Trophoblast cell (in vitro differentiated cells and primary cell): ENCODE data around the gene RGS10.

Experiments
- DNase-seq, 2 donors: peaks; one replicate each; pipeline ENCODE4 v3.0.0-alpha.2; 2016
- H2AFZ ChIP-seq: 2 replicates; pipeline ENCODE4 v1.6.1; 2013; ENCODE audit warnings: low read length, moderate library complexity, mild to moderate bottlenecking; ENCODE audit not compliant: insufficient read depth, poor library complexity
- H2AK5ac ChIP-seq: 2 replicates; pipeline ENCODE4 v1.6.1; 2013; ENCODE audit warnings: mild to moderate bottlenecking, low read length
- H2BK120ac ChIP-seq: 2 replicates; pipeline ENCODE4 v1.6.1; 2013; ENCODE audit warnings: low read length, mild to moderate bottlenecking, moderate library complexity; ENCODE audit not compliant: insufficient read depth, poor library complexity
- H2BK12ac ChIP-seq: 2 replicates; pipeline ENCODE4 v1.6.1; 2013; ENCODE audit warnings: mild to moderate bottlenecking, low read length, moderate library complexity
- H2BK5ac ChIP-seq: 2 replicates; pipeline ENCODE4 v1.6.1; 2013; ENCODE audit warnings: low read length, low read depth, moderate library complexity, mild to moderate bottlenecking; ENCODE audit not compliant: poor library complexity
- H3K14ac ChIP-seq: 2 replicates; pipeline ENCODE4 v1.6.1; 2013; ENCODE audit warnings: mild to moderate bottlenecking, low read length
- H3K18ac ChIP-seq: 2 replicates; pipeline ENCODE4 v1.6.1; 2013; ENCODE audit warnings: mild to moderate bottlenecking, low read length
- H3K23ac ChIP-seq: 2 replicates; pipeline ENCODE4 v1.6.1; 2013; ENCODE audit warnings: low read length
- H3K27ac ChIP-seq: 2 replicates; pipeline ENCODE4 v1.5.1; 2013; ENCODE audit warnings: low read depth, mild to moderate bottlenecking, inconsistent platforms, low read length, moderate library complexity
- H3K27me3 ChIP-seq: 2 replicates; pipeline ENCODE4 v1.6.1; 2013; ENCODE audit warnings: inconsistent platforms, mild to moderate bottlenecking, low read length, moderate library complexity; ENCODE audit not compliant: insufficient read depth
- H3K36me3 ChIP-seq, 2 experiments: 1 replicate in 1 of 2; 2 replicates in 1 of 2; pipeline ENCODE4 v1.6.1; 2013; ENCODE audit warnings: low read length in 2 of 2, mild to moderate bottlenecking in 2 of 2, moderate library complexity in 1 of 2; ENCODE audit not compliant: insufficient read depth in 2 of 2, control insufficient read depth in 1 of 2
- H3K4ac ChIP-seq: 2 replicates; pipeline ENCODE4 v1.6.1; 2013; ENCODE audit warnings: low read depth, mild to moderate bottlenecking, low read length, moderate library complexity
- H3K4me1 ChIP-seq, 2 experiments: 1 replicate in 1 of 2; 2 replicates in 1 of 2; pipeline ENCODE4 v1.6.1; 2013; ENCODE audit warnings: low read length in 2 of 2, mild to moderate bottlenecking in 2 of 2, moderate library complexity in 1 of 2; ENCODE audit not compliant: insufficient read depth in 2 of 2, control insufficient read depth in 1 of 2
- H3K4me2 ChIP-seq: 2 replicates; pipeline ENCODE4 v1.6.1; 2013; ENCODE audit warnings: inconsistent platforms, mild to moderate bottlenecking, low read length, moderate library complexity
- H3K4me3 ChIP-seq: 2 replicates; pipeline ENCODE4 v1.5.1; 2013; ENCODE audit warnings: mild to moderate bottlenecking, low read depth, low read length, inconsistent platforms
- H3K79me1 ChIP-seq: one replicate; pipeline ENCODE4 v1.6.1; 2013; ENCODE audit warnings: low read length
- H3K79me2 ChIP-seq: 2 replicates; pipeline ENCODE4 v1.6.1; 2013; ENCODE audit warnings: low read length, mild to moderate bottlenecking; ENCODE audit not compliant: control insufficient read depth, insufficient read depth, poor library complexity
- H3K9ac ChIP-seq: 2 replicates; pipeline ENCODE4 v1.6.1; 2013; ENCODE audit warnings: mild to moderate bottlenecking, low read length
- H3K9me3 ChIP-seq: 2 replicates; pipeline ENCODE4 v1.6.1; 2013; ENCODE audit warnings: low read depth, mild to moderate bottlenecking, control low read depth, inconsistent platforms, low read length; ENCODE audit not compliant: insufficient read depth
- H4K12ac ChIP-seq: 2 replicates; pipeline ENCODE4 v1.6.1; 2013; ENCODE audit warnings: low read depth, mild to moderate bottlenecking, low read length, moderate library complexity
- H4K8ac ChIP-seq: 2 replicates; pipeline ENCODE4 v1.6.1; 2013; ENCODE audit warnings: low read depth, mild to moderate bottlenecking, low read length, moderate library complexity
- H4K91ac ChIP-seq: one replicate; pipeline ENCODE4 v1.6.1; 2013; ENCODE audit warnings: low read depth, mild to moderate bottlenecking, low read length, moderate library complexity
- WGBS: extraction: QIAGEN DNeasy Blood & Tissue Kit; methylation state at CpG from one replicate; pipeline ENCODE4 v1.1.7; 2013; ENCODE audit warnings: missing lambda C conversion rate; ENCODE audit not compliant: insufficient read length, insufficient coverage; ENCODE audit errors: extremely low coverage; 5-methylcytosine and 5-hydroxymethylcytosine counted together

The RGS10 gene

DNA sequence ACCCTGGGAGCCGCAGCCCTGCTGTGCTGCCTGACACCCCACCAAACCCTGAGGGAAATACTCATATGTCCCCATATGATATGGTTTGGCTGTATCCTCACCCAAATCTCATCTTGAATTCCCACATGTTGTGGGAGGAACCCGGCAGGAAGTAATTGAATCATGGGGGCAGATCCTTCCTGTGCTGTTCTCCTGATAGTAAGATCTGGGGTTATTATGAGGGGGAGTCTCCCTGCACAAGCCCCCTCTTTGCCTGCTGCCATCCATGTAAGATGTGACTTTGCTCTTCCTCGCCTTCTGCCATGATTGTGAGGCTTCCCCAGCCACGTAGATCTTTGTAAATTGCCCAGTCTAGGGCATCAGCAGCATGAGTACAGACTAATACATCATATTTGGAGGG lies 68.7 kb downstream of the RGS10 start:
- no peaks in the 10 kb centered on the region for H3K27me3 ChIP-seq
- no peak overlapping the region for H2AK5ac ChIP-seq
- H3K4me2 ChIP-seq = no peak overlapping the region
- no peak overlapping the region for H2BK5ac ChIP-seq
- no peak overlapping the region for H2BK12ac ChIP-seq
- peaks cover 6% of the 10 kb centered on the region for H3K9me3 ChIP-seq
- DNase-seq = no peak
- H2AFZ ChIP-seq = no peak overlapping the region
- no CpG with 5 or more reads among the region's 4 CpGs for WGBS
- H2BK120ac ChIP-seq = no peak overlapping the region
- no peak overlapping the region for H3K9ac ChIP-seq
- no peak overlapping the region for H3K18ac ChIP-seq
- no peak overlapping the region for H4K8ac ChIP-seq
- H4K12ac ChIP-seq = no peak overlapping the region
- no peak overlapping the region for H3K4ac ChIP-seq
- no peak overlapping the region for H3K14ac ChIP-seq
- H4K91ac ChIP-seq = no peak overlapping the region
- H3K27ac ChIP-seq = no peak overlapping the region
- no peaks in the 10 kb centered on the region for H3K4me1 ChIP-seq
- no peaks in the 10 kb centered on the region for H3K36me3 ChIP-seq
- no peaks in the 10 kb centered on the region for H3K79me1 ChIP-seq
- H3K79me2 ChIP-seq = no peaks in the 10 kb centered on the region
- H3K4me3 ChIP-seq = no peak overlapping the region
- no peak overlapping the region for H3K23ac ChIP-seq

DNA sequence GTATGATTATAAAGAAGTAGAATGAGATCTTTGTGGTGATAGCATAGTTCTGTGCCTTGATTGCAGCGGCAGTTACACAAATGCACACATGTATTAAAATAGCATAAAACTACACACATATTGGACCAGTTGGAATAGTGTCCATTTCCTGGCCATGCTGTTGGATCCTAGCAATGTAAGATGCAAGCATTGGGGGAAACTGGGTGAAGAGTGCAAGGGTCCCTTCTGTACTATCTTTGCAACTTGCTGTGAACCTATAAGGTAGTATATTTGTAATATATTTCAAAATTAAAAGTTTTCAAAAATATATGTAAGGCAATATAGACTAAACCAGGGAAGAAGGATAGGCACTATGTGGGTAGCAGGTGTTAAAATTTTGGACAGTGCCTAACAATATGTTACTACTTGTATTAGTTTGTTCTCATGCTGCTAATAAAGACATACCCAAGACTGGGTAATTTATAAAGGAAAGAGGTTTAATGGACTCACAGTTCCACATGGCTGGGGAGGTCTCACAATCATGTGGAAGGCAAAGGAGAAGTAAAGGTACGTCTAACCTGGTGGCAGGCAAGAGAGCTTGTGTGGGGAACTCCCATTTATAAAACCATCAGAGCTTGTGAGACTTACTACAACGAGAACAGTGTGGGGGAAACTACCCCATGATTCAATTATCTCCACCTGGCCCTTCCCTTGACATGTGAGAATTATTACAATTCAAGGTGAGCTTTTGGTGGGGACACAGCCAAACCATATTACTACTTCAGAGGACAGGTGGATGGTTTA lies 71.4 kb downstream of the RGS10 start:
- H3K27ac ChIP-seq = no peak overlapping the region
- H2AFZ ChIP-seq = no peak overlapping the region
- H3K4me1 ChIP-seq = no peaks in the 10 kb centered on the region
- H3K14ac ChIP-seq = no peak overlapping the region
- H4K8ac ChIP-seq = no peak overlapping the region
- H2BK5ac ChIP-seq = no peak overlapping the region
- no peak overlapping the region for H3K23ac ChIP-seq
- H3K9ac ChIP-seq = no peak overlapping the region
- H4K12ac ChIP-seq = no peak overlapping the region
- H3K4ac ChIP-seq = no peak overlapping the region
- H3K79me2 ChIP-seq = no peaks in the 10 kb centered on the region
- H3K36me3 ChIP-seq = no peaks in the 10 kb centered on the region
- no peak overlapping the region for H2BK12ac ChIP-seq
- H2AK5ac ChIP-seq = no peak overlapping the region
- no peak overlapping the region for H4K91ac ChIP-seq
- H3K18ac ChIP-seq = no peak overlapping the region
- H3K4me2 ChIP-seq = no peak overlapping the region
- no peak overlapping the region for H2BK120ac ChIP-seq
- no CpG with 5 or more reads among the region's 3 CpGs for WGBS
- H3K27me3 ChIP-seq = no peaks in the 10 kb centered on the region
- no peaks in the 10 kb centered on the region for H3K79me1 ChIP-seq
- H3K9me3 ChIP-seq = peaks cover 8% of the 10 kb centered on the region
- H3K4me3 ChIP-seq = no peak overlapping the region
- DNase-seq = no peak

DNA sequence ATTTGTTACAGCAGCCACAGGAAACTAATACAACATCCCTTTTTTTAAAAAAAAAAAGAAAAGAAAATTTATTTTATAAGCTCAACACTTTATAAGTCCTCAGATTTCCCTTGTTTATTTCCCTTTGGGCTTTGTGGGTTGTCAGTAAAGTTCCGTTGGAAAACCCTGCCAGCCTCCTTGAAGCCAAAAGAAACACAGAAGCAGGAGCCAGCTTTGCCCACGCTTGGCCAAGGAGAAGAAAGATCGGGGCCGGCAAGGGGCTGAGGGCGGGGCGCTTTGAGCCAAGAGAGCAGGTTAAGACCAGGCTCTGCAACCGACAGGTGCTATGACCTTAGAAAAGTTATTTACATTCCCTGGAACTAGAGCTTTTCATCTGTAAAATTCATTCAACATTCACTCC lies 72.7 kb downstream of the RGS10 start:
- no peak overlapping the region for H3K4me2 ChIP-seq
- no peak overlapping the region for H3K9ac ChIP-seq
- no peak overlapping the region for H2AFZ ChIP-seq
- H2AK5ac ChIP-seq = no peak overlapping the region
- no peak overlapping the region for H4K12ac ChIP-seq
- no peaks in the 10 kb centered on the region for H3K79me2 ChIP-seq
- H4K8ac ChIP-seq = no peak overlapping the region
- H2BK5ac ChIP-seq = no peak overlapping the region
- H3K36me3 ChIP-seq = no peaks in the 10 kb centered on the region
- no peak overlapping the region for H2BK12ac ChIP-seq
- H3K4ac ChIP-seq = no peak overlapping the region
- no peak for DNase-seq
- no peak overlapping the region for H2BK120ac ChIP-seq
- H3K23ac ChIP-seq = no peak overlapping the region
- H3K4me3 ChIP-seq = no peak overlapping the region
- no peak overlapping the region for H3K14ac ChIP-seq
- no CpG with 5 or more reads among the region's 7 CpGs for WGBS
- no peak overlapping the region for H3K27ac ChIP-seq
- H3K18ac ChIP-seq = no peak overlapping the region
- peaks cover 10% of the 10 kb centered on the region for H3K9me3 ChIP-seq
- no peaks in the 10 kb centered on the region for H3K79me1 ChIP-seq
- H3K4me1 ChIP-seq = no peaks in the 10 kb centered on the region
- no peak overlapping the region for H4K91ac ChIP-seq
- no peaks in the 10 kb centered on the region for H3K27me3 ChIP-seq

GRCh38 chr10:119469325-119469707 lies 73.2 kb downstream of the RGS10 start:
- no peak overlapping the region for H3K27ac ChIP-seq
- no peak overlapping the region for H3K18ac ChIP-seq
- H3K14ac ChIP-seq = no peak overlapping the region
- no CpG with 5 or more reads among the region's 8 CpGs for WGBS
- H4K12ac ChIP-seq = no peak overlapping the region
- H3K23ac ChIP-seq = no peak overlapping the region
- no peak overlapping the region for H3K4me3 ChIP-seq
- H4K8ac ChIP-seq = no peak overlapping the region
- H3K9me3 ChIP-seq = peaks cover 10% of the 10 kb centered on the region
- H3K4ac ChIP-seq = no peak overlapping the region
- DNase-seq = no peak
- H2BK12ac ChIP-seq = no peak overlapping the region
- H3K79me1 ChIP-seq = no peaks in the 10 kb centered on the region
- H2BK5ac ChIP-seq = no peak overlapping the region
- H3K36me3 ChIP-seq = no peaks in the 10 kb centered on the region
- H4K91ac ChIP-seq = no peak overlapping the region
- H3K4me1 ChIP-seq = no peaks in the 10 kb centered on the region
- H2BK120ac ChIP-seq = no peak overlapping the region
- H3K9ac ChIP-seq = no peak overlapping the region
- H2AK5ac ChIP-seq = no peak overlapping the region
- no peaks in the 10 kb centered on the region for H3K27me3 ChIP-seq
- no peak overlapping the region for H2AFZ ChIP-seq
- no peaks in the 10 kb centered on the region for H3K79me2 ChIP-seq
- no peak overlapping the region for H3K4me2 ChIP-seq
